Caco-2 (cell line): Measurements from ENCODE around the gene ZNF644. TPM values are rescaled to one million over a fixed set of nuclear protein-coding genes. Genes with fewer than 3 reads are reported as not detected.
"Not testable (repeated sequence)": the region's sequence is repeated elsewhere in the genome, so short reads cannot be mapped to it uniquely, and the experiment has no call there.

Source experiments
- BruUV-seq: library from RNA; stranded (reverse); fragments of 400-500 nt; replicated peaks from 2 replicates; lab custom pipeline; 2021; lab: Mats Ljungman, UMichigan
- CTCF ChIA-PET: fragments of 300-600 bp; sonication (Branson Sonifier 250); formaldehyde crosslinking; loops from one replicate; lab custom pipeline; 2022; ENCODE audit warnings: antibody characterized with exemption; lab: Charles Lee
- POLR2A ChIA-PET: fragments of 300-600 bp; sonication (Branson Sonifier 250); formaldehyde crosslinking; loops from one replicate; lab custom pipeline; 2022; ENCODE audit warnings: antibody characterized with exemption; lab: Charles Lee
- DNase-seq, 2 experiments: peaks; one replicate each; pipeline versions ENCODE4 v3.0.0 to v3.0.0-alpha.2; 2020 to 2022
- H3K27me3 ChIP-seq: replicated peaks from 2 replicates; pipeline ENCODE4 v1.6.0; 2011; ENCODE audit warnings: low read length; ENCODE audit not compliant: control insufficient read depth, insufficient read depth
- H3K36me3 ChIP-seq: 2 replicates; pipeline ENCODE4 v1.5.1; 2011; ENCODE audit warnings: low read length; ENCODE audit not compliant: control insufficient read depth, insufficient read depth
- H3K4me1 ChIP-seq: fragments of 250-450 bp; sonication (Bioruptor Pico); 2 replicates; pipeline ENCODE4 v1.5.1; 2020; ENCODE audit warnings: mild to moderate bottlenecking
- H3K4me3 ChIP-seq: 2 replicates; pipeline ENCODE4 v1.5.1; 2011; ENCODE audit warnings: low read depth, mild to moderate bottlenecking, control low read depth, low read length
- H3K9me3 ChIP-seq: fragments of 250-450 bp; sonication (Bioruptor Pico); 2 replicates; pipeline ENCODE4 v1.5.1; 2020; ENCODE audit warnings: mild to moderate bottlenecking, moderate library complexity
- H3K27ac Mint-ChIP-seq: one replicate; pipeline ENCODE4 v1.8.0; 2022; ENCODE audit warnings: mixed read lengths; ENCODE audit not compliant: unreplicated experiment
- H3K27me3 Mint-ChIP-seq: one replicate; pipeline ENCODE4 v1.8.0; 2022; ENCODE audit warnings: mixed read lengths; ENCODE audit not compliant: insufficient read depth, unreplicated experiment
- H3K36me3 Mint-ChIP-seq: one replicate; pipeline ENCODE4 v1.8.0; 2022; ENCODE audit warnings: mild to moderate bottlenecking, mixed read lengths; ENCODE audit not compliant: insufficient read depth, unreplicated experiment
- H3K4me1 Mint-ChIP-seq: one replicate; pipeline ENCODE4 v1.8.0; 2022; ENCODE audit warnings: low read depth, mixed read lengths; ENCODE audit not compliant: unreplicated experiment
- H3K4me3 Mint-ChIP-seq: one replicate; pipeline ENCODE4 v1.8.0; 2022; ENCODE audit warnings: mild to moderate bottlenecking, moderate library complexity, mixed read lengths; ENCODE audit not compliant: unreplicated experiment
- H3K9me3 Mint-ChIP-seq: one replicate; pipeline ENCODE4 v1.8.0; 2022; ENCODE audit warnings: mixed read lengths; ENCODE audit not compliant: unreplicated experiment
- intact Hi-C: fragments of 100-400 bp; cut with micrococcal nuclease; formaldehyde crosslinking; loops from one replicate; pipeline ENCODE4 v1.10.0; 2022; ENCODE audit not compliant: unreplicated experiment
- total RNA-seq: library from RNA; stranded (reverse); gene quantifications from 2 replicates; pipeline ENCODE4 v1.2.3, GENCODE V29; 2022
- TF ChIP-seq, protein P1 (sequence below), 2 experiments: fragments of 200-600 bp in 1 of 2; IDR thresholded peaks; 1 replicate in 1 of 2; 2 replicates in 1 of 2; pipeline versions ENCODE4 v1.5.1 to v1.8.0; 2011 to 2022; ENCODE audit warnings: antibody characterized with exemption in 1 of 2, control low read depth in 1 of 2, inconsistent platforms in 1 of 2, low read depth in 1 of 2, low read length in 1 of 2, mild to moderate bottlenecking in 1 of 2, moderate library complexity in 1 of 2; ENCODE audit not compliant: insufficient read depth in 1 of 2, severe bottlenecking in 1 of 2, unreplicated experiment in 1 of 2

The ZNF644 gene
- total RNA-seq, 1 experiment from 2014 or later: 32.5 TPM

DNA sequence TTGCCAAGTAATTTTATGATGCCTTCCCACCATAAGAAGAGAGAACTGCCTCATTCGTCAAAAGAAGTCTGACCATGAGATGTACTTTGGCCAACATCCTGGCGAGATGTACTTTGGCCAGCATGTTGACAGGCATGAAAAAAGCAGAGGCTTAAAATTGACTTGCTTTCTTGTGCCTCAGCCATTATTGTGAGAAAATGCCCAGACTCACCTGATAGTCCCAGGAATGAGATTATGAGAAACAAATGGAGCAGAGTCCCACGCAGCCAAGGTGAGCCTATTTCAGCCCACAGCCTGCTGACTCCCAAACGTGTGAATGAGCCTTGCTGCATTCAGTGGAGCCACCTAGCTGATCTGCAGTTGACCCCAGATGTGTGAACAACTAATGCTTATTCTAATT is 43.5 kb upstream of the ZNF644 start:
- H3K27ac Mint-ChIP-seq: no peak overlapping the region
- TF ChIP-seq, protein P1, sequence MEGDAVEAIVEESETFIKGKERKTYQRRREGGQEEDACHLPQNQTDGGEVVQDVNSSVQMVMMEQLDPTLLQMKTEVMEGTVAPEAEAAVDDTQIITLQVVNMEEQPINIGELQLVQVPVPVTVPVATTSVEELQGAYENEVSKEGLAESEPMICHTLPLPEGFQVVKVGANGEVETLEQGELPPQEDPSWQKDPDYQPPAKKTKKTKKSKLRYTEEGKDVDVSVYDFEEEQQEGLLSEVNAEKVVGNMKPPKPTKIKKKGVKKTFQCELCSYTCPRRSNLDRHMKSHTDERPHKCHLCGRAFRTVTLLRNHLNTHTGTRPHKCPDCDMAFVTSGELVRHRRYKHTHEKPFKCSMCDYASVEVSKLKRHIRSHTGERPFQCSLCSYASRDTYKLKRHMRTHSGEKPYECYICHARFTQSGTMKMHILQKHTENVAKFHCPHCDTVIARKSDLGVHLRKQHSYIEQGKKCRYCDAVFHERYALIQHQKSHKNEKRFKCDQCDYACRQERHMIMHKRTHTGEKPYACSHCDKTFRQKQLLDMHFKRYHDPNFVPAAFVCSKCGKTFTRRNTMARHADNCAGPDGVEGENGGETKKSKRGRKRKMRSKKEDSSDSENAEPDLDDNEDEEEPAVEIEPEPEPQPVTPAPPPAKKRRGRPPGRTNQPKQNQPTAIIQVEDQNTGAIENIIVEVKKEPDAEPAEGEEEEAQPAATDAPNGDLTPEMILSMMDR (IDR thresholded peaks at IDR 0.05; ENCODE audit: insufficient read depth in 1 of 2, low read depth in 1 of 2, low read length in 1 of 2, severe bottlenecking in 1 of 2, unreplicated experiment in 1 of 2): no peak
- H3K27me3 Mint-ChIP-seq: no peaks in the 10 kb centered on the region
- intact Hi-C loops: no loop called here
- no peak overlapping the region for H3K4me3 ChIP-seq
- H3K9me3 Mint-ChIP-seq: no peaks in the 10 kb centered on the region
- ChIA-PET POLR2A (no interaction called here), CTCF (no interaction called here)
- H3K27me3 ChIP-seq: no peaks in the 10 kb centered on the region
- no TSS peak for BruUV-seq
- no peak for DNase-seq
- no peaks in the 10 kb centered on the region for H3K4me1 Mint-ChIP-seq
- no peaks in the 10 kb centered on the region for H3K9me3 ChIP-seq
- no peak overlapping the region for H3K4me3 Mint-ChIP-seq
- no peaks in the 10 kb centered on the region for H3K4me1 ChIP-seq
- H3K36me3 ChIP-seq: no peaks in the 10 kb centered on the region
- H3K36me3 Mint-ChIP-seq: no peaks in the 10 kb centered on the region

DNA sequence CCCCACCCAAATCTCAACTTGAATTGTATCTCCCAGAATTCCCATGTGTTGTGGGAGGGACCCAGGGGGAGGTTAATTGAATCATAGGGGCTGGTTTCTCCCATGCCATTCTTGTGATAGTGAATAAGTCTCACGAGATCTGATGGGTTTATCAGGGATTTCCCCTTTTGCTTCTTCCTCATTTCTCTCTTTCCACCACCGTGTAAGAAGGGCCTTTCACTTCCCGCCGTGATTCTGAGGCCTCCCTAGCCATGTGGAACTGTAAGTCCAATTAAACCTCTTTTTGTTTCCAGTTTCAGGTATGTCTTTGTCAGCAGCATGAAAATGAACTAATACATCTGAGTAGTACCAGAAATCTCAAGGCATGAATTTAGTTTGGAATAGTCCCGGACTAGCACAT is 41.6 kb upstream of the ZNF644 start:
- H3K27me3 ChIP-seq, CTCF ChIA-PET, DNase-seq, H3K36me3 ChIP-seq, H3K36me3 Mint-ChIP-seq, H3K27ac Mint-ChIP-seq, H3K4me3 Mint-ChIP-seq, intact Hi-C loops, H3K4me1 ChIP-seq, BruUV-seq, H3K9me3 ChIP-seq, POLR2A ChIA-PET, H3K4me3 ChIP-seq, H3K27me3 Mint-ChIP-seq, H3K9me3 Mint-ChIP-seq, H3K4me1 Mint-ChIP-seq: not testable (repeated sequence)

DNA sequence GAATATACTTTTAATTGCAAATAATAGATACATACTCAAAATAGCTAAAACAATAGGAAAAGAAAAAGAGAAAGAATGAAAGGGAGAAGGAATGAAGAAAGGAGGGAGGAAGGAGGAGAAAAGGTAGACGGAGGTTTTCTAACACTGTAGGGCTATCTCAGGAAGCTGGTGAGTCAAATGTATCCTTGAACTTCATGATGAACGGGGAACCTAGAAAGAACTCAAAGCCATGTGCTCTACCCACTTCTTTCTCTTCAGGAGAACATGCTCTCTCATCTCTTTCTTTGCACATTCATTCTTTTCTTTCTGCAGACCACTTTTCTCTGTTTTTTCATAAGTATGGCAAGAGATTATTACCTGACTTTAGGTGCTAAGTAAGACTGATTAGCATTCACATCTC is 37.3 kb upstream of the ZNF644 start:
- Mint-ChIP-seq H3K4me3 (no peak overlapping the region), H3K36me3 (no peaks in the 10 kb centered on the region), H3K27me3 (no peaks in the 10 kb centered on the region), H3K4me1 (no peaks in the 10 kb centered on the region), H3K9me3 (no peaks in the 10 kb centered on the region), H3K27ac (no peak overlapping the region)
- Histone ChIP-seq H3K36me3 (no peaks in the 10 kb centered on the region), H3K9me3 (no peaks in the 10 kb centered on the region), H3K27me3 (no peaks in the 10 kb centered on the region), H3K4me3 (no peak overlapping the region), H3K4me1 (no peaks in the 10 kb centered on the region)
- CTCF ChIA-PET: no interaction called here
- intact Hi-C loops: no loop called here
- POLR2A ChIA-PET: no interaction called here
- no TSS peak for BruUV-seq
- DNase-seq: no peak
- TF ChIP-seq, protein P1 (IDR thresholded peaks at IDR 0.05; ENCODE audit: insufficient read depth in 1 of 2, low read depth in 1 of 2, low read length in 1 of 2, severe bottlenecking in 1 of 2, unreplicated experiment in 1 of 2): no peak

DNA sequence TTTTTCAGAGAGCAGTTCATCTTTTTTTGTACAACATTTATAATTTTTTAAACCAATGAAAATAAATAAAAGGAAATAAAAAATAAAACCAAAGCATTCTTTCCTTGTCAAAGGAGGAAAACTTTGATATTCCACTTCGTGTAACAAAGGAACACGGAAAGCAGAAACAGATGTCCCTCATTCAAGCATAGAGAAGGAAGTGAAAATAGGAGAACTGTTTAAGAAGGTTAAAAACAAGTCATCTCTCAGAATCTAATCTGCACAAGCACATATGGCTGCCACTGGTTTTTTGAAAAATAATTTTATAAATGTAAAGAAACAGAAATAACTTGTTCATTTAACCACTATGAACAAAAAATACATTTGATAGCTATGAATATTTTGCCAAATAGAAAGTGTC is 35.9 kb upstream of the ZNF644 start:
- Mint-ChIP-seq H3K4me1 (no peaks in the 10 kb centered on the region), H3K9me3 (no peaks in the 10 kb centered on the region), H3K27me3 (no peaks in the 10 kb centered on the region), H3K27ac (no peak overlapping the region), H3K4me3 (no peak overlapping the region), H3K36me3 (no peaks in the 10 kb centered on the region)
- H3K9me3 ChIP-seq: no peaks in the 10 kb centered on the region
- POLR2A ChIA-PET: no interaction called here
- H3K27me3 ChIP-seq: no peaks in the 10 kb centered on the region
- DNase-seq: no peak
- CTCF ChIA-PET: no interaction called here
- H3K36me3 ChIP-seq: no peaks in the 10 kb centered on the region
- no peaks in the 10 kb centered on the region for H3K4me1 ChIP-seq
- intact Hi-C loops: no loop called here
- BruUV-seq: no TSS peak
- H3K4me3 ChIP-seq: no peak overlapping the region
- TF ChIP-seq, protein P1 (IDR thresholded peaks at IDR 0.05; ENCODE audit: insufficient read depth in 1 of 2, low read depth in 1 of 2, low read length in 1 of 2, severe bottlenecking in 1 of 2, unreplicated experiment in 1 of 2): no peak
